ENCODE data around the gene H2AZ2.
"Not testable (repeated sequence)": the region's sequence is repeated elsewhere in the genome, so short reads cannot be mapped to it uniquely, and the experiment has no call there.

Gene H2AZ2

DNA sequence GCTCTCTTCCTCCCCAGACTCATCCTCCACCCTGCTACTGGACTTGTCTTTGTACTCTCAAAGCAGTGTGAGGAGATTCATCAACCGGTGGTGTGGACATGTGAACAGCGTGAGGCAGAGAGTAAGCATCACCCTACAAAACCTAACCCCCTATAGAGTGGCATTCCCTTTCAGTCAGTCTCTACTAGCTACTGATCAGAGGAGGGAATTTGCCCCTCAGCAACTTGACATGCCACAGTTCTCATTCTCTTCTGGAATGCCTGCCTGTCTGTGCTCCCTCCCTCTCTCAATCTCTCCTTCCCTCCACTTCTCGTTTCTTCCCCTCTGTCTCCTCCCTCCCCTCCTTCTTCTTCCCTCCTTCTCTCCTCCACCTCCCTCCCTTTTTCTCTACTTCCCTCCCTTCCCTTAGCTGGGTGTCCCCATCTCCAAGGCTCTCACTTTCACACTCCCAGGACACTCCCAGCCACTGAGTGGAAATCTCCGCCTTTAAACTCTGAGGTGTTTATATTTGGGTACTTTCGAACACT lies 24.6 kb downstream of the H2AZ2 start:
- no peak for DNase-seq (ENCODE audit: low read depth in 4 of 4, low spot score in 1 of 4)

DNA sequence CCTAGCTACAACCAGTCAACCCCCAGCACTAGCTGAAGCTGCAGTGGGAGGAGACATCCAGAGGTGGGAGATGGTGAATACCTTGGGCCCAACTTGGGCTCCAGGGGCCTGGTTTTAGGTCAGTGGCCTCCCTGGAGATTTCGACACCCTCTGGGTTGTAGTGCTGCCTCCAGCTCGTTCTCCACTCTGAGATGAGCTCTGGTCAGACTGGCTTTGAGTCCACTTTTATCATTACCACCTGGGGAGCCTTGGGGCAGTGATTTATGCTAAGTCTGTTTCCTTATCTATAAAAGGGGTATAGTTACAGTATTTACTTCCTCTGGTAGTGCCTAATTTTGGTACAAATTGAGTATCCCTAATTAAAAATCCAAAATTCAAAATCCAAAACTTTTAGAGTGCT lies 28.6 kb downstream of the H2AZ2 start:
- DNase-seq (ENCODE audit: low read depth in 4 of 4, low spot score in 1 of 4), result no peak

DNA sequence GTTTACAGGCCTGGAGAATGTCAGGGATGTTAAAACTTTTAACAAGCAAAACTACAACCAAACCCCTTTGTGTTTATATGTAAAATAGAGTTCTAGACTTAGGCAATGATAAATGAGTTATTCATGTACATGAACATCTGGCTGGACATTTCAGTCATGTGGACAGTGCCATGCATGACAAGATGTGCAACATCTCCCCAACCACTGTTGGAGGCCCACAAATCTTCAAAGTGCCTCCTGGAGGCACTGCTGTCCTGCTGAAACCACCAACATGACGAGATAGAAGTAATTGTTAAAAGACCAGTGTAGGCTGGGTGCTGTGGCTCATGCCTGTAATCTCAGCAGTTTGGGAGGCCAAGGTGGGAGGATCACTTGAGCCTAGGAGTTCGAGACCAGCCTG lies 33.0 kb downstream of the H2AZ2 start:
- DNase-seq (ENCODE audit: low read depth in 4 of 4, low spot score in 1 of 4), result no peak

DNA sequence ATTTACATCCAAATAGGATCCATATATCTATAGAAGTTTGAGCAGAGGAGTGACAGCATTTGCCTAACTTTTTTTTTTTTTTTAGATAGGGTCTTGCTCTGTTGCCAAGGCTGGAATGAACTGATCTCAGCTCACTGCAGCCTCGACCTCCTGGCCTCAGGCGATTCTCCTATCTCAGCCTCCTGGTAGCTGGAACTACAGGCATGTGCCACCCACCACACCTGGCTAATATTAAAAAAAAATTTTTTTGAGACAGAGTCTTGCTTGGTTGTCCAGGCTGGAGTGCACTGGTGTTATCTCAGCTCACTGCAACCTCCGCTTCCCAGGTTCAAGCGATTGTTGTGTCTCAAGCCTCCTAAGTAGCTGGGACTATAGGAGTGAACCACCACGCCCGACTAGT lies 36.3 kb downstream of the H2AZ2 start:
- no peak for DNase-seq (ENCODE audit: low read depth in 4 of 4, low spot score in 1 of 4)

DNA sequence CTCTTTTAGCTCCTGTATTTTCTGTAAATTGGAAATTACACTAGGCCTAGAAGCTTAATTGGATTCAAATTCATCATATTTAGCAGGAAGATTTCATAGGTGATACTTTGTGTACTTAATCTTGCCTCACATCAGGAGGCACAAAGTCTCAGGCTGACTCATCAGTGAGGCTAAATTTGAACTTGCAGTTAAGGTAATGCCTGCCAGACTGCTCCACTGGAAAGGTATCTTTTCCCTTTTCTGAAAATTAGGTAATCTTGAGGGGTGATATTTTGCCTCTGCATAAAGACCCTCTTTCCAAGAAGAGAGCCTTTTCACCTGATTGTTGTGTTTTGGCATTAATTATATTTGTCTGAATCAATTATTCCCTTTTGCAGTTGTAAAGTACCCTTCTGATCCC lies 36.8 kb downstream of the H2AZ2 start:
- DNase-seq (ENCODE audit: low read depth in 4 of 4, low spot score in 1 of 4), result no peak

DNA sequence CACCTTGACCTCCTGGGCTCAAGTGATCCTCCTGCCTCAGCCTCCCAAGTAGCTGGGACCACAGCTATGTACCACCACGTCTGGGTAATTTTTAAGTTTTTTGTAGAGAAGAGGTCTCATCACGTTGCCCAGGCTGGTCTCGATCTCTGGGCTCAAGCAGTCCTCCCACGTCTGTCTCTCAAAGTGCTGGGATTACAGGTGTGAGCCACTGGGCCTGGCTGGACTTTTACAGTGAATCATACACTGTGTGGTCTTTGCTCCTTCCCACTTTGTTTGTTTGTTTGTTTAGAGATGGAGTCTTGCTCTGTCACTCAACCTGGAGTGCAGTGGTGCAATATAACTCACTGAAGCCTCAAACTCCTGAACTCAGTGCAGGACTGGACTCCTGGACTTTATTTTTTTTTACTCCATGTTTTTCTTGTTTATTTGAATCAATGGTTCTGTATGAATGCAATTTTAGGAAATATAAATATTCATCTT lies 38.9 kb downstream of the H2AZ2 start:
- DNase-seq (ENCODE audit: low read depth in 4 of 4, low spot score in 1 of 4), result no peak

DNA sequence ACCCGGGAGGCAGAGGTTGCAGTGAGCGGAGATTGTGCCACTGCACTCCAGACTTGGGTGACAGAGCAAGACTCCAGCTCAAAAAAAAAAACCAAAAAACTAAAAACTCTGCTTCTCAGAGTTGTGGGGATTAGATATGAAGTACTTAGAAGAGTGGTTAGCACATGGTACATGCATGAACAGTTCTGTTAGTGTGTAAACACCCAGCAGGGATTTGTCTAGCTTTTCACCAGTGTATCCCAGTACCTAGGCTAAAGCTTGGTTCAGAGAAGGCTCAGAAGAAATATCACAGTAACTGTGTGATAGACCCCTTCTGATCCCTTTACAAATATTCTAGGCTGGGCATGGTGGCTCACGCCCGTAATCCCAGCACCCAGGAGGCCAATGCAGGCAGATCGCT lies 41.9 kb downstream of the H2AZ2 start:
- no peak for DNase-seq (ENCODE audit: low read depth in 4 of 4, low spot score in 1 of 4)

DNA sequence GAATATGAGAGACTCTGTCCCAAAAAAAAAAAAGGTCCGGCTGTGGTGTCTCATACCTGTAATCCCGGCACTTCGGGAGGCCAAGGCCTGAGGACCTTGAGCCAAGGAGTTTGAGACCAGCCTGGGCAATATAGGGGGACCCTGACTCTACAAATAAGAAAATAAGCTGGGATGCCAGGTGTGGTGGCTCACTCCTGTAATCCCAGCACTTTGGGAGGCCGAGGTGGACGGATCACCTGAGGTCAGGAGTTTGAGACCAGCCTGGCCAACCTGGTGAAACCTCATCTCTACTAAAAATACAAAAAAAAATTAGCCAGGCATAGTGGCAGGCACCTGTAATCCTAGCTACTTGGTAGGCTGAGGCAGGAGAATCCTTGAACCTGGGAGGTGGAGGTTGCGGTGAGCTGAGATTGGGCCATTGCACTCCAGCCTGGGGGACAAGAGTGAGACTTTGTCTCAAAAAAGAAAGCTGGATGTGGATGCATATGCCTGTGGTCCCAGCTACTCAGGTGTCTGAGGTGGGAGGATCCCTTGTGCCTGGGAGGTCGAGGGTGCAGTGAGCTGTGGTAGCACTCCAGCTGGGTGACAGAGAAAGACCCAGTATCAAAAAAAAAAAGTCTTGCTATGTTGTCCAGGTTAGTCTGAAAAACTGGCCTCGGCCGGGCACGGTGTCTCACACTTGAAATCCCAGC lies 43.9 kb downstream of the H2AZ2 start:
- DNase-seq (ENCODE audit: low read depth in 4 of 4, low spot score in 1 of 4), result not testable (repeated sequence)

DNA sequence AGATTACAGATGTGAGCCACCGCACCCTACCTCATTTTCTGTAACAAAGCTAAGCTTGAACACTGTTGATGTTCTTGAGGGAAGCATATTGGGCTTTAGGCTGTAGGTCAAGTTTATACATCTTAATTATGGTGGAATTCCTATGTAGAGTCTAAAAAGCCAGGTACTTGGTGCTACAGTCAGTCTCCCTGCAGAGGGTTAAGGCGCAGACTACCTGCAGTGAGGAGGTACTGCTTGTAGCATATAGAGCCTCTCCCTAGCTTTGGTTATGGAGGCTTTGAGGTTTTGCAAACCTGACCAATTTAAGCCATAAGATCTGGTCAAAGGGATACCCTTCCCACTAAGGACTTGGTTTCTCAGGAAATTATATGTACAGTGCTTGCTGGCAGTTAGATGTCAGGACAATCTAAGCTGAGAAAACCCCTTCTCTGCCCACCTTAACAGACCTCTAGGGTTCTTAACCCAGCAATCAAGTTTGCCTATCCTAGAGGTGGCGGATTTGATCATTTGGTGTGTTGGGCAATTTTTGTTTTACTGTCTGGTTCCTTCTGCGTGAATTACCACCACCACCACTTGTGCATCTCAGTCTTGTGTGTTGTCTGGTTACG lies 45.4 kb downstream of the H2AZ2 start:
- no peak for DNase-seq (ENCODE audit: low read depth in 4 of 4, low spot score in 1 of 4)

DNA sequence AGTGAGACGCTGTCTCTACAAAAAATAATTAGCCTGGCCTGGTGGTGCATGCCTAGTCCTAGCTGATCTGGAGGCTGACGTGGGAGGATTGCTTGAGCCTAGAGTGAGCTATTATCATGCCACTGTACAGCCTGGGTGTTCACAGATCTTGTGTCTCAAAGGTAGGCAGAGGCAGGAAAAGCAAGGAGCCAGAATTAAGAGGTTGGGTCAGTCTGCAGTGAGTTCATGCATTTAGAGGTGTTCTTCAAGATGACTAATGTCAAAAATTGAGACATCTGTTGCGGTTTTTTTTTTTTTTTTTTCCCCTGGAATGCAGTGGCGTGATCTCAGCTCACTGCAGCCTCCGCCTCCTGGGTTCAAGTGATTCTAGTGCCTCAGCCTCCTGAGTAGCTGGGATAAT lies 46.0 kb downstream of the H2AZ2 start:
- DNase-seq (ENCODE audit: low read depth in 4 of 4, low spot score in 1 of 4), result no peak

DNA sequence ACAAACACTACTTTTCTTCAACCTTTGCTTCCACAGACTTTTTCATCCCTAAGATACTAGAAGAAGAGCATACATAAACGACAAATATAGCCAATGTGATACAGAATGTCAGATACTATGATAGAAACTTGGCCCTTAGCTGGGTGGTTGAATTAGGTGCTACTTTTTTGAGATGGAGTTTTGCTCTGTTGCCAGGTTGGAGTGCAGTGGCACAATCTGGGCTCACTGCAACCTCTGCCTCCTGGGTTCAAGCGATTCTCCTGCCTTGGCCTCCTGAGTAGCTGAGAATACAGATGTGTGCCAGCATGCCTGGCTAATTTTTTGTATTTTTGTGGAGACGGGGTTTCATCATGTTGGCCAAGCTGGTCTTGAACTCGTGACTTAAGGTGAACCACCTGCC lies 47.9 kb downstream of the H2AZ2 start:
- no peak for DNase-seq (ENCODE audit: low read depth in 4 of 4, low spot score in 1 of 4)

DNA sequence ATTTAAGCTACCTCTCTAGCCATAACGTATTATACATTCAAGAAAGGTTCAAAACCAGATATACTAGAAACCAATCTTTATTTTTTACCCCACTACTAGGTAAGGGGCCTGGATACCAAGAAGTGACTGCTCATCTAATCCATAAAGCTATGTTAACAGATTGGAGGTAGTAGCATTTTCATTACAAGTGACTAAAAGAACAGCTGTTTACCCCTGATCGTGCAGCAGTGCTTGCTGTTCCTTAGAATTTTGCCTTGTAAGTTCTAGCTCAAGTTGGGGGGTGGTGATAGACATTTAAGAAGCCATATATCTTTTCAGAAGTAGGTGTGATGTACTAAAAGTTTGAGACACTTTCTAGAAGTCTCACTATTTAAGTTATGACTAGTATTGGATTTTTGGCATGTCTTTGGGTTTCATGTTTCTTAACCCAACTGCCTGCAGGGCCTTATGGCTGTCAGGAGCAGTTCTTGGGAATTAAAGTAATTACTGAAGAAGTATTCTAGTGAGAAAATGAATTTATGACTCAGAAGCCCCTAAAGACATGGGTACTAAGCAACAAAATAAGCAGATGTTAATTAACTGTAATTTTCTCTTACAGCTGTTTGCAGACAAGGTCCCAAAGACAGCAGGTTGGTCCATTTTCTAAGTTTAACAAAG lies 49.1 kb downstream of the H2AZ2 start:
- no peak for DNase-seq (ENCODE audit: low read depth in 4 of 4, low spot score in 1 of 4)

DNA sequence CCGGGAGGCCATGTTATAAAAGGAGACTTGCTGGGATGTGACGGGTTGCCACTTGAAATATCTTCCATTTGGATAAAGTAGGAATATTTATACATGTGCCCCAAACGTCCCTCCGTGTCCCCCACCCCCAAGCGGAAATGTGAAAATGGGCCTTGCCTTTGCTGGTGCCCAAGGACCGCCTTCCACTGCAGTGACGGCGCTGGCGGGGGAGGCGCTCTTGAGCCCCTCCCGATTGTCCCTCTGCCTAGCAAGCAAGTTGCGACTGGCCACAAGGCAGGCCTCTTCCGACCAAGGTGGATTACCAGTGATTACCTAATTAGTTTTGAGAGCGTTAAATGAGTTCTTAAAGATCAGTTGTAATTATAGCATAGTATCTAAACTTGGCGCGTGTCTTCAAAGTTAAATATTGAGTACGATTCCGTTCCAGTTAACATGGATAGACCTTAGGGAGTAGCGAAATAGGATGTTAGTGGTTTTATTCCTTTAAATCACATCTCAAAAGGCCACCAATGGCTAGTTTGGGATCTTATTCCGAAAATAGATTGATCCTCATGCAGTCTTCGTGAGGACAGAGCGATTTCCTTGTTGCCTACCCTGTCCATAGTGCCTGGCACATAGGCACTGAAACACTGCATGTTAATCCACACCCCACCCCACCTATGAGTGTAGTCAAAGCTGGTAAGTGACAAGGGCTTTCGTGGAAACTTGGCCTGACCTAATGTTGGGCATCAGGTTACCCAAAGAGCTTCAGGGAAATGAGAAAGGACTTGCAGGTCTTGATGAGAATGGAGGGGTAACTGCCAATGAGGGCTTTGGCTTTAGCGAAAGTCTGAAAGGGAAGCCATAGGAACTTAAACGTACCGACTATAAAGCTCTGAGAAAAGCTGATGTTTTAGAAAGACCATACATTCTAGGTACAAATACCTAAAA lies 50.3 kb downstream of the H2AZ2 start:
- DNase-seq (ENCODE audit: low read depth in 4 of 4, low spot score in 1 of 4), result peak; percentile 59 to 79 (median 68)

DNA sequence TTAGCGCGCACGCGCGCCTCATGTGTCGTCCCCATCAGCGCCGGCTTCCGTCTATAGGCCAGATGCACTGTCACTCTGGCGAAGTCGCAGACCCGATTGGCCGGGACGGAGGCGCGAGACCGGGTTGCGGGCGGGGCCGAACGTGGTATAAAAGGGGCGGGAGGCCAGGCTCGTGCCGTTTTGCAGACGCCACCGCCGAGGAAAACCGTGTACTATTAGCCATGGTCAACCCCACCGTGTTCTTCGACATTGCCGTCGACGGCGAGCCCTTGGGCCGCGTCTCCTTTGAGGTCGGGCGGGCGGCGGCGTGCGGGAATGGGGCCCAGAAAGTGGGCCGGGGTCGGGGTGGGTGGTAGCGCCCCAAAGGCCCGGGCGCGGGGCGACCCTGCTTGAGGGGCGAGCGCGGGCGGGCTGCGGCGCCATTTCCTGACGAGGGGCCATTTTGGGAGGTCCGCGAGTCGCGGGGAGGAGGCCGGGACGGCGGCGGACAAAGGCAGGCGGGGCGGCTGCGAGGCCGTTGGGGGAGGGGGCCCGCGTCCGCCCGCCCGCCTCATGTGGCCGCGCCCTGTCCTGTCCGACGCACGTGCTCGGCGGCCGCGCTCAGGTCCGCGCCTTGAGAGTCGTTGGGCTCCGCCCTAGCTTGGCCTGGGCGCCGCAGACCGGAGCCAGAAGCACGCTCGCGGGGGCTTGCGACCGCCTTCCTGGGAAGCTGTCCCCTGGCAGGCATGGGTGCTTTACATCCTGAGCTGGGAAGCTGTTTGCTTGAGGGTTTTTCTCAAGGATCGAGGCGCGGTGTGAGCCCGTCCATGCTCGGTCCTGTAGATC lies 51.2 kb downstream of the H2AZ2 start, which contains the start of gene PPIA:
PPIA (plus strand) TSS at position 178 of the 825 bp plus-strand sequence; CDS start at position 222, 44 bp downstream.
- DNase-seq (ENCODE audit: low read depth in 4 of 4, low spot score in 1 of 4), result peak; percentile 96 to 99 (median 97)

DNA sequence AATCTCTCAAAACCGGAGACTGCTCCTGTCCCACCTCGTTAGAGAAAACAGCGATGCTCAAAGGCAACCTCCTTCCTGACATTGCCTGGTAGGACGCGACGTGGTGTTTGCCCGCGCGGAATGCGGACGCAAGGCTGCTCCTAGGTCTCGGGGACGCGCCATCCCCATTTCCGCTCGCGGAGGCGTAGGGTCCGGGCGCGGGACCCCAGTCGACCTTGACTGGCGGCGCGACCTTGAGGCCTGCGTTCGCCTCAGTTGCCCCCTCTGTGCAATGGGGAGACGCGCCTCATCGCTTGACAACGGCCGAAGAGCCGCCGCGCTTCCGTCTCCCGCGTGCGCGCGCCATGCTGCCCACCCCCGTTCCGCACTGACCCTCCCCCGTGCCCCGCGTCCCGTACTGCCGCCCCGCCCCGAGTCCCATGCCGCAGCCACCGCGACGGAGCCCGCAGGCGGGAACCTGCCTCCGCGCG lies 51.8 kb downstream of the H2AZ2 start:
- DNase-seq (ENCODE audit: low read depth in 4 of 4, low spot score in 1 of 4), result no peak

DNA sequence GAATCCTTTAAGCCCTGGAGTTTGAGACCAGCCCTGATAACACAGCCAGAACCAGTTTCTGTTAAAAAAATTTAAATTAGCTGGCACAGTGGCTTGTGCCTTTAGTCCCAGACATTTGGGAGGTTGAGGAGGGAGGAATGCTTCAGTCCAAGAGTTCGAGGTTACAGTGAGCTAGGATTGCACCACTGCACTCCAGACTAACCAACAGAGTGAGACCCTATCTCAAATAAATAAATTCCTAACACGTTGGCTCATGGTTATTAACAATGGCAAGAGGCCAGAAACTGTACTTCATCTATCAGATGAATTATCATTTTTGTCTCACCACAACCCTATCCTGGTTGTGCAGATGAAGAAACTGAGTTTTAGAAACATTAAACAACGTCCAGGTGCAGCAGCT lies 53.6 kb downstream of the H2AZ2 start:
- no peak for DNase-seq (ENCODE audit: low read depth in 4 of 4, low spot score in 1 of 4)

DNA sequence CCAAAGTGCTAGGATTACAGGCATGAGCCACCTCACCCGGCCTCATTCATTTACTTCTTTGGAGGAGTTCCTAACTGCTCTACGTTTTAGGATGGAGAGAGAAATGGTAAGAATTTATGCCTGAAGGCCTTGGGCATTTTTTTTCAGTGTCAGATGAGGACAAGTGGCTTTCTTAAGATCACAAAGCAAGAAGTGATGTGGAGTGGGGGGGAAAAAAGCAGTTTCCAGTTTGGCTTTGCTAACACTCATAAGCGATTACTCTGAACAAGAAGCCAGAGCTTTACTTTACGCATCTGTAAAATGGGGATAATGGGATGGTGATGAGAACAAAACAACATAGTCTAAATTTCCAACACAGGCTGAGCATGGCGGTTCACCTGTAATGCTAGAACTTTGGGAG lies 54.0 kb downstream of the H2AZ2 start:
- DNase-seq (ENCODE audit: low read depth in 4 of 4, low spot score in 1 of 4), result no peak

DNA sequence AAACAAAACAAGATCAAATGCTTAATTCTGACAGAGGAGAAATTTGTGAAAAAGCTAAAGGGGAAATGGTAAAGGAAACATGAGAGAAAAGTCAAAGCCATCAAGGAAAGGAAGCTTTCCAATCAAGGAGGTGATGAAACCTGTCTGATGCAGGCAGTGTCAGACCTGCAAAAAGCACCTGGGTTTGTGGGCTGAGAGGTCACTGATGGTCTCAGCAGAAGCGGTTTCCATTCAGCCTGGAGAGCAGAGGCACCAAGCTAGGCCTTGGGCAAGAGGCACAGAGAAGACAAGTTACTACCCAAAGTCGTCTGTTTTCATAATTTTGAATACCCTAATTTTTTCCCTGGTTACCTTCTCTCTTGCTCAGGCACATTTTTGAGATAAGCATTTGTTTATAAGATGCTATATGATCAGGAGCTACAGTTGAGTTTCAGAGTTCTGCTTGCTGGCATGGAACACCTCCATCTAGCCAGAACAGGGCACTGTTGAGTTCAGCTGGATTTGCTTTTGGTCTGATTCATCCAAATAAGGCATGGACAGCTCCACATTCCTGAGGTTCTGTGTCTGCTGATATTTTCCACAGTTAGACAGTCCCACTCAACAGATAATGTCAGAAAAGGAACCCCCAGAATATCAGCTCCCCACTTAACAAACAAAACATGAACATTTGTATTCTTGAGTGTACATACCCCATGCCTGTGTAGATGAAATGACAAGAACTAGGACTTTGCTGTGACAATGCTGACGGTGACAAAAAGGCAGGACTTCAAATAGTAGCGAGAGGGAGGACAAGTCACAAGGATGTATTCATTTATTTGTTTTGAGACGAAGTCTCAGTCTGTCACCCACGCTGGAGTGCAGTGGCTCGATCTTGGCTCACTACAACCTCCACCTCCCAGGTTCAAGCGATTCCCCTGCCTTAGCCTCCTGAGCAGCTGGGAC lies 56.3 kb downstream of the H2AZ2 start:
- no peak for DNase-seq (ENCODE audit: low read depth in 4 of 4, low spot score in 1 of 4)

DNA sequence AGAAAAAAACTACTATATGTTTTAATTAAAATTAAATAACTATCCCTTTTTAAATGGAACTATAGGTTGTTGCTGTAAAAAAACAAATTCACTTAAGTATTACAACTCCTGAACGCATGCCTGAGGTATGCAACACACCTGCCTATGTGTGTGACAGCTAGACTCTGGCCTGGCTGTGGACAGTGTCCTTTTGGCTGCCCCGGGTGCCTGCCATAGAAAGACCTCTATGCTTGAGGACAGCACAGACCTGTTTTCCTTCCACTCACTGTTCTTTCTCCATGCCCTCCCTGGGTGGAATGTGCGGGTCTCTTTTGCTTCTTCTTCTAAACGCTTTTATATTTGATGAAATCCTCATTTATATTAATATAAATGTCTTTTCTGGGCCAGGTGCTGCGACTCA lies 57.9 kb downstream of the H2AZ2 start:
- no peak for DNase-seq (ENCODE audit: low read depth in 4 of 4, low spot score in 1 of 4)

Measured in stimulated activated CD4-positive, alpha-beta T cell treated with anti-CD3 and anti-CD28 coated beads, Interleukin-1b, Interleukin-23, amount 100 ng/mL, for 24 hours (primary cell).